ENCODE results near the gene NR2F1-AS1. TPM values are rescaled to one million over a fixed set of nuclear protein-coding genes. Genes with fewer than 3 reads are reported as not detected.

The NR2F1-AS1 gene
- total and polyA plus RNA-seq, 2 donors (not counting 3 experiments of a cell fraction or from before 2014, with no cell fraction given): 4.2 to 13.8 TPM

DNA sequence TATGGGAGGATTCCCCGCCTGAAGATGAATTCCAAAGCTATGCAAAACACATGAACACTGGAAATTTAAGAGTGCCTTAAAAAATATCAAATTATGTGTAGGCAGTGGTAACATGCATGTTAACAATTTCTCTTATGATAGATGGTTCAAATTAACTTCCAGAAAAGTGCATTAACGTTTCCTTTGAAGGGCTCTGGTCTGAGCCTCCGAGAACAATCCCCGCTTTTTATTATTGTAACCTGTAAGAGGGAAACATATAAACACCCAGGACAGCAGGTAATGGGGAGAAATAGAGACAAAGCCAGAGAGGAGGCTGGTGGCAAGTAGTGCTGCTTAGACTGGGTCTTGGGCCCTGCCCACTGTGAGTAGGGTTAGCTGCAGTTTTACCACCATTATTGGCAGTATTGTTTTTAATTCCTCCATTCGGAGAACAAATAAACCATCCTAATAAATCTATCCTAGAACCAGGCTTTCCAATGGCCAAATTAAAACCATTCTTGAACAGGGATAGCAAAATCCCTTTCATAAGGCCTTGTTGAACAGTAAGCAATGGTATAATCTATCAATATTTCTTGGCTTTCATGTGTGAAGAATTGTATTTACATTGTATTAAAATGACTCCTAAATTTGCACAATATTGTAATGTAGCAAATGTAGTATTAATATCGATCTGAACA lies 8.3 kb upstream of the NR2F1-AS1 start:
- no peak for DNase-seq (ENCODE audit: low read depth, low spot score)
- Histone ChIP-seq H3K9me3 (replicated peaks; ENCODE audit: control insufficient read depth, insufficient read depth, low read length) (no peaks in the 10 kb centered on the region), H2AFZ (ENCODE audit: low read depth, low read length) (no peak overlapping the region), H3K4me2 (ENCODE audit: insufficient read depth, low read length) (no peak overlapping the region), H4K20me1 (replicated peaks; ENCODE audit: control insufficient read depth, extremely low read depth, insufficient read depth, low read length) (no peaks in the 10 kb centered on the region), H3K27ac (ENCODE audit: insufficient read depth, low read depth, low read length) (no peak overlapping the region), H3K27me3 (ENCODE audit: control insufficient read depth in 2 of 2, insufficient read depth in 2 of 2, low read length in 2 of 2) (no peaks in the 10 kb centered on the region), H3K4me3 (replicated peaks in 1 of 3; ENCODE audit: insufficient read depth in 1 of 3, low read depth in 1 of 3, low read length in 3 of 3) (no peak overlapping the region), H3K4me1 (ENCODE audit: control insufficient read depth, extremely low read depth, insufficient read depth, low read length) (peaks cover 14% of the 10 kb centered on the region), H3K79me2 (ENCODE audit: control insufficient read depth, insufficient read depth, low read length) (peaks cover 77% of the 10 kb centered on the region), H3K9me1 (replicated peaks; ENCODE audit: control insufficient read depth, extremely low read depth, insufficient read depth, low read length) (no peaks in the 10 kb centered on the region), H3K9ac (replicated peaks; ENCODE audit: extremely low read depth, insufficient read depth, low read length) (no peak overlapping the region), H3K36me3 (ENCODE audit: control insufficient read depth in 2 of 2, extremely low read depth in 1 of 2, insufficient read depth in 2 of 2, low read length in 2 of 2) (peaks cover 4 to 8% of the 10 kb centered on the region in 2 experiments)
- BruUV-seq (replicated peaks): no TSS peak
- TF ChIP-seq POLR2AphosphoS5 (IDR thresholded peaks at IDR 0.05; ENCODE audit: insufficient read depth, low read depth, low read length) (no peak), JUN (IDR thresholded peaks at IDR 0.05; ENCODE audit: borderline replicate concordance, insufficient read depth, insufficient read length, low read depth) (no peak), GATA2 (IDR thresholded peaks at IDR 0.05; ENCODE audit: insufficient read depth, insufficient read length, low read depth, low read length) (no peak), EZH2 (IDR thresholded peaks at IDR 0.05; ENCODE audit: borderline replicate concordance, low read depth, low read length, severe bottlenecking) (no peak), MYC (IDR thresholded peaks at IDR 0.05; ENCODE audit: low read depth, low read length) (no peak)
- intact Hi-C loops (cut with micrococcal nuclease): loop anchor here (10.0 kb wide), 1 partner anchor 436 kb away; no protein-coding TSS in a partner anchor
- no peak for FAIRE-seq
- dilution Hi-C loops (cut with MboI; ENCODE audit: extremely low pct_ligation_motif_present, low sequenced_read_pairs): no loop called here
- ChIA-PET CTCF (interaction anchor here (1.5 to 1.8 kb wide), 2 partner anchors 212 kb away, joined by 5 to 6 read pairs; no protein-coding TSS in a partner anchor), POLR2A (no interaction called here)
